IMR-90 (cell line): ENCODE results near the gene ADGRV1. TPM values are rescaled to one million over a fixed set of nuclear protein-coding genes. Genes with fewer than 3 reads are reported as not detected.

Source experiments
- ATAC-seq: fragments of 200-7000 bp; cut with Tn5 transposase; 2 replicates; pipeline ENCODE4 v1.9.1; 2020; ENCODE audit warnings: low read depth, mild to moderate bottlenecking, moderate library complexity
- BruUV-seq: library from RNA; stranded (reverse); fragments of 400-500 nt; replicated peaks from 2 replicates; lab custom pipeline; 2021; lab: Mats Ljungman, UMichigan
- CTCF ChIA-PET: fragments of 300-600 bp; formaldehyde crosslinking; extraction: SDS; loops from one replicate; lab custom pipeline; 2021; ENCODE audit warnings: antibody characterized with exemption; lab: Yijun Ruan, JAX
- POLR2A ChIA-PET: fragments of 300-600 bp; sonication (Branson Sonifier 250); formaldehyde crosslinking; loops from one replicate; lab custom pipeline; 2022; ENCODE audit warnings: antibody characterized with exemption; ENCODE audit not compliant: unreplicated experiment; lab: Charles Lee
- DNase-seq: peaks from one replicate; pipeline ENCODE4 v3.0.0; 2013
- H2AFZ ChIP-seq: replicated peaks from 2 replicates; pipeline ENCODE3; 2013; ENCODE audit warnings: low read length, mild to moderate bottlenecking; ENCODE audit not compliant: poor library complexity
- H2AK5ac ChIP-seq: 2 replicates; pipeline ENCODE4 v1.6.1; 2013; ENCODE audit warnings: low read depth, low read length, inconsistent platforms
- H2AK9ac ChIP-seq: replicated peaks from 2 replicates; pipeline ENCODE3; 2013; ENCODE audit warnings: mild to moderate bottlenecking, low read depth, low read length, moderate library complexity; ENCODE audit not compliant: poor library complexity
- H2BK120ac ChIP-seq: 2 replicates; pipeline ENCODE4 v1.6.1; 2013; ENCODE audit warnings: low read depth, low read length, inconsistent platforms
- H2BK15ac ChIP-seq: 3 replicates; pipeline ENCODE4 v1.6.1; 2013; ENCODE audit warnings: low read depth, low read length, inconsistent platforms
- H2BK20ac ChIP-seq: 2 replicates; pipeline ENCODE4 v1.6.1; 2013; ENCODE audit warnings: low read depth, mild to moderate bottlenecking, inconsistent platforms, low read length, moderate library complexity
- H2BK5ac ChIP-seq: 2 replicates; pipeline ENCODE4 v1.6.1; 2013; ENCODE audit warnings: mild to moderate bottlenecking, low read depth, low read length, inconsistent platforms; ENCODE audit not compliant: poor library complexity, severe bottlenecking
- H3K14ac ChIP-seq: replicated peaks from 2 replicates; pipeline ENCODE4 v1.6.1; 2013; ENCODE audit warnings: low read depth, low read length, inconsistent platforms
- H3K18ac ChIP-seq: 2 replicates; pipeline ENCODE4 v1.6.1; 2013; ENCODE audit warnings: low read depth, low read length, control low read depth
- H3K23ac ChIP-seq: 2 replicates; pipeline ENCODE4 v1.6.1; 2013; ENCODE audit warnings: low read depth, low read length, inconsistent platforms
- H3K27ac ChIP-seq: 2 replicates; pipeline ENCODE4 v1.5.1; 2013; ENCODE audit warnings: mild to moderate bottlenecking, control low read depth, low read length; ENCODE audit not compliant: insufficient read depth
- H3K27me3 ChIP-seq: 2 replicates; pipeline ENCODE4 v1.6.1; 2013; ENCODE audit warnings: low read length; ENCODE audit not compliant: control insufficient read depth, insufficient read depth
- H3K36me3 ChIP-seq: 2 replicates; pipeline ENCODE4 v1.6.1; 2013; ENCODE audit warnings: low read length, mixed read lengths; ENCODE audit not compliant: control insufficient read depth, insufficient read depth
- H3K4ac ChIP-seq: 2 replicates; pipeline ENCODE4 v1.6.1; 2013; ENCODE audit warnings: low read depth, low read length, inconsistent platforms
- H3K4me1 ChIP-seq: 2 replicates; pipeline ENCODE4 v1.6.1; 2013; ENCODE audit warnings: low read length, mixed read lengths; ENCODE audit not compliant: control insufficient read depth, insufficient read depth
- H3K4me2 ChIP-seq: 2 replicates; pipeline ENCODE4 v1.6.1; 2013; ENCODE audit warnings: low read depth, mild to moderate bottlenecking, control low read depth, low read length, moderate library complexity
- H3K4me3 ChIP-seq: 2 replicates; pipeline ENCODE4 v1.5.1; 2013; ENCODE audit warnings: low read depth, mild to moderate bottlenecking, control low read depth, low read length, moderate library complexity; ENCODE audit not compliant: insufficient read depth
- H3K56ac ChIP-seq: 2 replicates; pipeline ENCODE4 v1.6.1; 2013; ENCODE audit warnings: low read length, inconsistent platforms; ENCODE audit not compliant: insufficient read depth; ENCODE audit errors: extremely low read depth
- H3K79me1 ChIP-seq, 2 experiments: 2 replicates each; pipeline ENCODE4 v1.6.1; 2013; ENCODE audit warnings: low read length in 2 of 2, inconsistent platforms in 1 of 2, low read depth in 1 of 2
- H3K9ac ChIP-seq: 2 replicates; pipeline ENCODE4 v1.6.1; 2013; ENCODE audit warnings: low read depth, low read length, control low read depth
- H3K9me1 ChIP-seq: 2 replicates; pipeline ENCODE4 v1.6.1; 2013; ENCODE audit warnings: low read length, inconsistent platforms; ENCODE audit not compliant: insufficient read depth
- H3K9me3 ChIP-seq: 2 replicates; pipeline ENCODE4 v1.6.1; 2013; ENCODE audit warnings: low read length; ENCODE audit not compliant: control insufficient read depth, insufficient read depth
- H4K20me1 ChIP-seq: 2 replicates; pipeline ENCODE4 v1.6.1; 2013; ENCODE audit warnings: low read length, inconsistent platforms; ENCODE audit not compliant: insufficient read depth
- H4K5ac ChIP-seq: 2 replicates; pipeline ENCODE4 v1.6.1; 2013; ENCODE audit warnings: mild to moderate bottlenecking, low read depth, low read length, control low read depth
- H4K8ac ChIP-seq, 2 experiments: 2 replicates each; pipeline ENCODE4 v1.6.1; 2013; ENCODE audit warnings: low read depth in 2 of 2, low read length in 2 of 2, control low read depth in 1 of 2, inconsistent platforms in 1 of 2
- H4K91ac ChIP-seq: 2 replicates; pipeline ENCODE4 v1.6.1; 2013; ENCODE audit warnings: low read depth, low read length, inconsistent platforms; ENCODE audit not compliant: insufficient read depth
- BHLHE40 ChIP-seq: fragments of 150-350 bp; IDR thresholded peaks from 2 replicates; pipeline ENCODE4 v1.6.1; 2016; ENCODE audit warnings: mild to moderate bottlenecking, low read depth, low read length
- CEBPB ChIP-seq: IDR thresholded peaks from 2 replicates; pipeline ENCODE4 v1.6.1; 2012; ENCODE audit warnings: low read depth, low read length, improper control_type of control experiment
- CHD1 ChIP-seq: IDR thresholded peaks from 2 replicates; pipeline ENCODE4 v1.6.1; 2012; ENCODE audit warnings: low read depth, low read length, improper control_type of control experiment
- FOS ChIP-seq: fragments of 150-350 bp; IDR thresholded peaks from 2 replicates; pipeline ENCODE4 v1.6.1; 2016; ENCODE audit warnings: low read depth, low read length
- MAFK ChIP-seq: IDR thresholded peaks from 2 replicates; pipeline ENCODE4 v1.6.1; 2012; ENCODE audit warnings: low read depth, low read length, improper control_type of control experiment
- MAZ ChIP-seq: IDR thresholded peaks from 2 replicates; pipeline ENCODE4 v1.6.1; 2012; ENCODE audit warnings: low read depth, mild to moderate bottlenecking, low read length, improper control_type of control experiment, moderate library complexity, borderline replicate concordance
- MXI1 ChIP-seq: IDR thresholded peaks from 2 replicates; pipeline ENCODE4 v1.6.1; 2012; ENCODE audit warnings: low read depth, mild to moderate bottlenecking, low read length, moderate library complexity, borderline replicate concordance
- NFE2L2 ChIP-seq: fragments of 150-350 bp; IDR thresholded peaks from 2 replicates; pipeline ENCODE4 v1.6.1; 2016; ENCODE audit warnings: low read depth, mild to moderate bottlenecking, low read length
- POLR2A ChIP-seq: IDR thresholded peaks from 2 replicates; pipeline ENCODE4 v1.6.1; 2012; ENCODE audit warnings: mild to moderate bottlenecking, low read depth, low read length
- RAD21 ChIP-seq: IDR thresholded peaks from 2 replicates; pipeline ENCODE4 v1.6.1; 2012; ENCODE audit warnings: low read length, improper control_type of control experiment
- RCOR1 ChIP-seq: IDR thresholded peaks from 2 replicates; pipeline ENCODE4 v1.6.1; 2012; ENCODE audit warnings: mild to moderate bottlenecking, low read length, improper control_type of control experiment; ENCODE audit not compliant: insufficient replicate concordance
- RFX5 ChIP-seq: IDR thresholded peaks from 2 replicates; pipeline ENCODE4 v1.8.0; 2012; ENCODE audit warnings: low read depth, mild to moderate bottlenecking, low read length, moderate library complexity
- SMC3 ChIP-seq: fragments of 150-350 bp; IDR thresholded peaks from 2 replicates; pipeline ENCODE4 v1.6.1; 2016; ENCODE audit warnings: low read depth, mild to moderate bottlenecking, antibody characterized with exemption, low read length, moderate library complexity
- WGBS, 2 experiments: methylation state at CpG; one replicate each; pipeline versions ENCODE4 v1.1.5 to v1.1.7; 2013; ENCODE audit warnings: missing lambda C conversion rate in 2 of 2; ENCODE audit not compliant: insufficient read length in 1 of 2; ENCODE audit errors: extremely low coverage in 2 of 2; 5-methylcytosine and 5-hydroxymethylcytosine counted together
- dilution Hi-C: fragments of 300-500 bp; cut with HindIII; formaldehyde crosslinking; loops from one replicate; pipeline ENCODE4 v1.14.3; 2018; ENCODE audit warnings: low sequenced_read_pairs; ENCODE audit not compliant: unreplicated experiment
- in situ Hi-C: fragments of 300-500 bp; cut with MboI; formaldehyde crosslinking; loops from 3 replicates; pipeline ENCODE4 v1.14.3; 2019; ENCODE audit warnings: low sequenced_read_pairs, inconsistent platforms, mixed read lengths
- intact Hi-C: fragments of 100-400 bp; cut with micrococcal nuclease; formaldehyde crosslinking; loops from 2 replicates; pipeline ENCODE4 v1.10.0; 2022
- polyA plus RNA-seq, 3 experiments: library from polyadenylated mRNA; depleted of rRNA; stranded (reverse); fragments of >200 nt; gene quantifications; 2 replicates each; pipeline ENCODE4 v1.2.3, GENCODE V29; 2012; ENCODE audit warnings: low replicate concordance in 1 of 3
- total RNA-seq: library from RNA; depleted of rRNA; stranded (reverse); fragments of >200 nt; gene quantifications from 2 replicates; pipeline ENCODE4 v1.2.3, GENCODE V29; 2012
- TF ChIP-seq, protein P1 (sequence below): fragments of 150-350 bp; IDR thresholded peaks from 2 replicates; pipeline ENCODE4 v1.6.1; 2016; ENCODE audit warnings: low read depth, mild to moderate bottlenecking, low read length, moderate library complexity, borderline replicate concordance
- TF ChIP-seq, protein P2 (sequence below): fragments of 150-350 bp; IDR thresholded peaks from 2 replicates; pipeline ENCODE4 v1.6.1; 2017; ENCODE audit warnings: mild to moderate bottlenecking, antibody characterized with exemption, low read length, low read depth
- TF ChIP-seq, protein P3 (sequence below): conservative IDR thresholded peaks from 2 replicates; pipeline ENCODE4 v1.5.1; 2012; ENCODE audit warnings: mild to moderate bottlenecking, low read depth, low read length, improper control_type of control experiment

The ADGRV1 gene
- total and polyA plus RNA-seq, 2 of the 4 experiments (the other 2 are of a cell fraction) = under 0.01 TPM; not detected in 1

DNA sequence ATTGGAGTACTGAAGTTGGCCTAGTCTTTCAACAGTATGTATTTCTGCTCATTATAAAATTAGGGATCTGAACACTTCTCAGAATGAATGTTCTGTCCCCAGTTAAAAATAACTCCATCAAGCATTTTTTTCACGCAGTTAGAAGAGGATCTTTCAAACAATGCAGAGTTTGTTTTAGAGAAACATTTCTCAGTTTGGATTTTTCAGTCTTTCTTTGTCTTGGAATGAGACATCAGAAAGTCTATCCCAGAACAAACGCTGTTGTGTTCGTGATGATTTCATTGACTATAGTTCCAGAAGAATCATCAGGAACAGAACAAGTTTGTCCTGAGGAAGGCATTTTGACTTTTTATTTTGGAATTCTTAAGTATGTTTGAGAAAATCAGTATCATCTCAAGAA lies 605.8 kb downstream of the ADGRV1 start:
- ATAC-seq (no peak), DNase-seq (no peak)
- WGBS, 2 experiments = 100% methylated on average over 1 of the region's 3 CpGs; no CpG with 5 or more reads in 1 of the 2 experiments
- Histone ChIP-seq H2BK120ac (peak overlapping the region; percentile 42), H3K4ac (0 out of 2 replicates have a peak overlapping the region, but pooled peaks have one; percentile 8), H4K91ac (no peak overlapping the region), H3K4me3 (no peak overlapping the region), H2BK20ac (peak overlapping the region; percentile 81), H3K9me1 (peaks cover 13% of the 10 kb centered on the region; the same call in 1 of the 2 replicates), H3K23ac (no peak overlapping the region), H3K56ac (no peak overlapping the region), H2AK9ac (no peak overlapping the region), H3K18ac (peak overlapping the region; percentile 54; the same call in 1 of the 2 replicates), H2BK5ac (no peak overlapping the region), H4K20me1 (no peaks in the 10 kb centered on the region), H3K14ac (0 out of 2 replicates have a peak overlapping the region, but pooled peaks have one; percentile 13), H3K4me2 (no peak overlapping the region), H4K5ac (no peak overlapping the region), H3K27me3 (no peaks in the 10 kb centered on the region), H3K9ac (no peak overlapping the region), H4K8ac (peak overlapping the region in 1 of 2 experiments; percentile 35; a peak in 1 of 4 replicates), H3K4me1 (peaks cover 12% of the 10 kb centered on the region), H3K27ac (no peak overlapping the region), H2AFZ (no peak overlapping the region), H3K9me3 (no peaks in the 10 kb centered on the region), H2BK15ac (peak overlapping the region; percentile 89; the same call in 2 of the 3 replicates), H2AK5ac (no peak overlapping the region), H3K36me3 (no peaks in the 10 kb centered on the region), H3K79me1 (no peaks in the 10 kb centered on the region)
- ChIA-PET CTCF (interaction anchor here (1.1 kb wide), 1 partner anchor 12 kb away, joined by 3 read pairs; no protein-coding TSS in a partner anchor), POLR2A (no interaction called here)
- intact Hi-C loops (no loop called here), dilution Hi-C loops (no loop called here), in situ Hi-C loops (loop anchor here (10.0 kb wide), 1 partner anchor 60 kb away; no protein-coding TSS in a partner anchor)
- no peak for TF ChIP-seq BHLHE40
- TF ChIP-seq, protein P1, sequence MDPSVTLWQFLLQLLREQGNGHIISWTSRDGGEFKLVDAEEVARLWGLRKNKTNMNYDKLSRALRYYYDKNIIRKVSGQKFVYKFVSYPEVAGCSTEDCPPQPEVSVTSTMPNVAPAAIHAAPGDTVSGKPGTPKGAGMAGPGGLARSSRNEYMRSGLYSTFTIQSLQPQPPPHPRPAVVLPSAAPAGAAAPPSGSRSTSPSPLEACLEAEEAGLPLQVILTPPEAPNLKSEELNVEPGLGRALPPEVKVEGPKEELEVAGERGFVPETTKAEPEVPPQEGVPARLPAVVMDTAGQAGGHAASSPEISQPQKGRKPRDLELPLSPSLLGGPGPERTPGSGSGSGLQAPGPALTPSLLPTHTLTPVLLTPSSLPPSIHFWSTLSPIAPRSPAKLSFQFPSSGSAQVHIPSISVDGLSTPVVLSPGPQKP = no peak
- no peak for TF ChIP-seq NFE2L2
- TF ChIP-seq POLR2A = no peak
- no peak for TF ChIP-seq FOS
- TF ChIP-seq MXI1 = no peak
- TF ChIP-seq RCOR1 = no peak
- no peak for TF ChIP-seq CHD1
- TF ChIP-seq SMC3 = no peak
- TF ChIP-seq, protein P2, sequence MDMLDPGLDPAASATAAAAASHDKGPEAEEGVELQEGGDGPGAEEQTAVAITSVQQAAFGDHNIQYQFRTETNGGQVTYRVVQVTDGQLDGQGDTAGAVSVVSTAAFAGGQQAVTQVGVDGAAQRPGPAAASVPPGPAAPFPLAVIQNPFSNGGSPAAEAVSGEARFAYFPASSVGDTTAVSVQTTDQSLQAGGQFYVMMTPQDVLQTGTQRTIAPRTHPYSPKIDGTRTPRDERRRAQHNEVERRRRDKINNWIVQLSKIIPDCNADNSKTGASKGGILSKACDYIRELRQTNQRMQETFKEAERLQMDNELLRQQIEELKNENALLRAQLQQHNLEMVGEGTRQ = no peak
- no peak for TF ChIP-seq MAZ
- TF ChIP-seq, protein P3, sequence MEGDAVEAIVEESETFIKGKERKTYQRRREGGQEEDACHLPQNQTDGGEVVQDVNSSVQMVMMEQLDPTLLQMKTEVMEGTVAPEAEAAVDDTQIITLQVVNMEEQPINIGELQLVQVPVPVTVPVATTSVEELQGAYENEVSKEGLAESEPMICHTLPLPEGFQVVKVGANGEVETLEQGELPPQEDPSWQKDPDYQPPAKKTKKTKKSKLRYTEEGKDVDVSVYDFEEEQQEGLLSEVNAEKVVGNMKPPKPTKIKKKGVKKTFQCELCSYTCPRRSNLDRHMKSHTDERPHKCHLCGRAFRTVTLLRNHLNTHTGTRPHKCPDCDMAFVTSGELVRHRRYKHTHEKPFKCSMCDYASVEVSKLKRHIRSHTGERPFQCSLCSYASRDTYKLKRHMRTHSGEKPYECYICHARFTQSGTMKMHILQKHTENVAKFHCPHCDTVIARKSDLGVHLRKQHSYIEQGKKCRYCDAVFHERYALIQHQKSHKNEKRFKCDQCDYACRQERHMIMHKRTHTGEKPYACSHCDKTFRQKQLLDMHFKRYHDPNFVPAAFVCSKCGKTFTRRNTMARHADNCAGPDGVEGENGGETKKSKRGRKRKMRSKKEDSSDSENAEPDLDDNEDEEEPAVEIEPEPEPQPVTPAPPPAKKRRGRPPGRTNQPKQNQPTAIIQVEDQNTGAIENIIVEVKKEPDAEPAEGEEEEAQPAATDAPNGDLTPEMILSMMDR = no peak
- TF ChIP-seq CEBPB = no peak
- no peak for TF ChIP-seq RAD21
- TF ChIP-seq RFX5 = no peak
- no peak for TF ChIP-seq MAFK
- BruUV-seq = no TSS peak
